22Rv1 (cell line): ENCODE data around the gene DTNBP1.

ENCODE experiments used
- CTCF ChIP-seq: fragments of 450-650 bp; IDR thresholded peaks from 2 replicates; pipeline ENCODE4 v1.5.1; 2017; ENCODE audit warnings: mild to moderate bottlenecking
- ZFX ChIP-seq: fragments of 450-650 bp; IDR thresholded peaks from 2 replicates; pipeline ENCODE4 v1.6.1; 2017; ENCODE audit warnings: antibody characterized with exemption, borderline replicate concordance

- TF ChIP-seq CTCF, result no peak
- TF ChIP-seq ZFX, result no peak
Observed at GRCh38 chr6:15508441-15508871, 154.4 kb downstream of the DTNBP1 start.
